ENCODE measurements around the gene KRT25.

GRCh38 chr17:40760105-40761016 lies 5.2 kb upstream of the KRT25 start:
- TF ChIP-seq MAX (IDR thresholded peaks at IDR 0.05; ENCODE audit: insufficient read depth, insufficient read length) (no peak), CTCF (IDR thresholded peaks at IDR 0.05; ENCODE audit: extremely low read depth in 1 of 2, insufficient read depth in 1 of 2, low read depth in 1 of 2, low read length in 2 of 2) (no peak), POLR2A (IDR thresholded peaks at IDR 0.05; ENCODE audit: low read depth, low read length) (no peak), EZH2 (IDR thresholded peaks at IDR 0.05; ENCODE audit: borderline replicate concordance, low read depth, low read length, severe bottlenecking) (no peak), FOS (IDR thresholded peaks at IDR 0.05; ENCODE audit: borderline replicate concordance, insufficient read depth, low read length) (no peak), POLR2AphosphoS5 (IDR thresholded peaks at IDR 0.05; ENCODE audit: insufficient read depth, low read depth, low read length) (no peak), GATA2 (IDR thresholded peaks at IDR 0.05; ENCODE audit: insufficient read depth, insufficient read length, low read depth, low read length) (no peak), JUN (IDR thresholded peaks at IDR 0.05; ENCODE audit: borderline replicate concordance, insufficient read depth, insufficient read length, low read depth) (no peak), MYC (IDR thresholded peaks at IDR 0.05; ENCODE audit: low read depth, low read length) (no peak)

All from endothelial cell of umbilical vein (primary cell).